ENCODE results near the gene KRTAP3-1.

DNA sequence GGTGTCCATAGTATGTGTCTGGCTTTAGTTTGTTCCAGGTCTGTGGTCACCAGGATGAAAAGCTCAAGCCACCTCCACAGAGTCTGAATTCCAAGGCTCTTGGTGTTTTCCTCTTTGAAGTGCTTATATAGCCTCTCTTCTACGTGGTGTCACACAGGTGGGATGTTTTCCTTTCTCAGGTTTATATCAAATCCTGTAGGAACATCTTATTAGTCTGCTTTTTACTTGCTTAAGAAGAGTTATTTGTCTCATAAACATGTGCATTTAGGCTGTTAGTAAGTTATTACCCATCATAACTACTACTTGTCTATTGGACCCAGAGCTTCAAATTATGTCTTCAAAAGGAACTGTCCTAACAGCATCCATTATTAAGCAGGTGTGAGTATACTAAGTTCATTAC, 42.1 kb downstream of the KRTAP3-1 start, which contains the start of gene KRT39:
- no peak for TF ChIP-seq L3MBTL2 (conservative IDR thresholded peaks at IDR 0.05)
- no peak for TF ChIP-seq HDGF (IDR thresholded peaks at IDR 0.05; ENCODE audit: borderline replicate concordance)
- no peak for TF ChIP-seq BHLHE40 (IDR thresholded peaks at IDR 0.05; ENCODE audit: borderline replicate concordance)
- no peak for TF ChIP-seq CTBP1 (IDR thresholded peaks at IDR 0.05; ENCODE audit: borderline replicate concordance)
- TF ChIP-seq LEF1 (IDR thresholded peaks at IDR 0.05; ENCODE audit: borderline replicate concordance), result no peak
- no peak for TF ChIP-seq FOXM1 (IDR thresholded peaks at IDR 0.05; ENCODE audit: borderline replicate concordance)
- TF ChIP-seq FOXK2 (IDR thresholded peaks at IDR 0.05), result no peak
- no peak for TF ChIP-seq ZNF384 (IDR thresholded peaks at IDR 0.05)
- TF ChIP-seq SP1 (IDR thresholded peaks at IDR 0.05), result no peak
- TF ChIP-seq TARDBP (IDR thresholded peaks at IDR 0.05), result no peak
- TF ChIP-seq ARNT (IDR thresholded peaks at IDR 0.05), result no peak
- no peak for TF ChIP-seq NFRKB (IDR thresholded peaks at IDR 0.05)
- no peak for TF ChIP-seq ELF4 (IDR thresholded peaks at IDR 0.05)
